HEK293 (cell line): ENCODE measurements around the gene PTPRN2.

ENCODE experiments used
- TCF7L2 ChIP-seq: IDR thresholded peaks from 2 replicates; pipeline ENCODE4 v1.6.1; 2011; ENCODE audit warnings: low read depth, mild to moderate bottlenecking, inconsistent platforms, low read length, moderate library complexity, borderline replicate concordance
- ZNF660 ChIP-seq: fragments of 450-650 bp; IDR thresholded peaks from 2 replicates; pipeline ENCODE4 v1.5.1; 2018; ENCODE audit warnings: missing biosample characterization, mild to moderate bottlenecking, missing genetic modification characterization
- TF ChIP-seq, protein P1 (sequence below): fragments of 450-650 bp; formaldehyde crosslinking; IDR thresholded peaks from 2 replicates; pipeline ENCODE4 v1.5.1; 2016; ENCODE audit warnings: missing biosample characterization, missing genetic modification characterization
- TF ChIP-seq, protein P2 (sequence below): fragments of 450-650 bp; formaldehyde crosslinking; IDR thresholded peaks from 2 replicates; pipeline ENCODE4 v1.5.1; 2016; ENCODE audit warnings: missing biosample characterization, missing genetic modification characterization

DNA sequence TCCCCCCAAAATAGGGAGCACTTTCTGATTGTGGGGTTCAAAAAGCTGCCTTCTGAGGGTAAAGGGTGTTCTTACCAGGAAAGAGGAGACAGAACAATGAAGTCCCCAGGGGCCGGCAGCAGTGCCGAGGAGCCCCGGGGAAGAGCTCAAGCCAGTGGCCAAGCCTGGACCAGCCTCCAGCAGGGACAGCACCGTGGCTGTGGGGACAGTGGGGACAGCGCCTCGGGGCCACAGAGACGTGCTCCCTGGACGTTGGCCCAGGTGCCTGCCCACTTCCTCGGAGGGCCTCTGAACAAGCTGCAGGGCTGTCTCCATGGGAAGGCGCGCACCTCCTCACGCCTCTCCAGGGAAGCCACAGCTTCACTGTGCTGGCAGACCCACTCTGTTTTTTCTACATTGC lies 312.6 kb downstream of the PTPRN2 start:
- TF ChIP-seq, protein P1, sequence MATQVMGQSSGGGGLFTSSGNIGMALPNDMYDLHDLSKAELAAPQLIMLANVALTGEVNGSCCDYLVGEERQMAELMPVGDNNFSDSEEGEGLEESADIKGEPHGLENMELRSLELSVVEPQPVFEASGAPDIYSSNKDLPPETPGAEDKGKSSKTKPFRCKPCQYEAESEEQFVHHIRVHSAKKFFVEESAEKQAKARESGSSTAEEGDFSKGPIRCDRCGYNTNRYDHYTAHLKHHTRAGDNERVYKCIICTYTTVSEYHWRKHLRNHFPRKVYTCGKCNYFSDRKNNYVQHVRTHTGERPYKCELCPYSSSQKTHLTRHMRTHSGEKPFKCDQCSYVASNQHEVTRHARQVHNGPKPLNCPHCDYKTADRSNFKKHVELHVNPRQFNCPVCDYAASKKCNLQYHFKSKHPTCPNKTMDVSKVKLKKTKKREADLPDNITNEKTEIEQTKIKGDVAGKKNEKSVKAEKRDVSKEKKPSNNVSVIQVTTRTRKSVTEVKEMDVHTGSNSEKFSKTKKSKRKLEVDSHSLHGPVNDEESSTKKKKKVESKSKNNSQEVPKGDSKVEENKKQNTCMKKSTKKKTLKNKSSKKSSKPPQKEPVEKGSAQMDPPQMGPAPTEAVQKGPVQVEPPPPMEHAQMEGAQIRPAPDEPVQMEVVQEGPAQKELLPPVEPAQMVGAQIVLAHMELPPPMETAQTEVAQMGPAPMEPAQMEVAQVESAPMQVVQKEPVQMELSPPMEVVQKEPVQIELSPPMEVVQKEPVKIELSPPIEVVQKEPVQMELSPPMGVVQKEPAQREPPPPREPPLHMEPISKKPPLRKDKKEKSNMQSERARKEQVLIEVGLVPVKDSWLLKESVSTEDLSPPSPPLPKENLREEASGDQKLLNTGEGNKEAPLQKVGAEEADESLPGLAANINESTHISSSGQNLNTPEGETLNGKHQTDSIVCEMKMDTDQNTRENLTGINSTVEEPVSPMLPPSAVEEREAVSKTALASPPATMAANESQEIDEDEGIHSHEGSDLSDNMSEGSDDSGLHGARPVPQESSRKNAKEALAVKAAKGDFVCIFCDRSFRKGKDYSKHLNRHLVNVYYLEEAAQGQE (tag by site-specific recombination): no peak
- TF ChIP-seq, protein P2, sequence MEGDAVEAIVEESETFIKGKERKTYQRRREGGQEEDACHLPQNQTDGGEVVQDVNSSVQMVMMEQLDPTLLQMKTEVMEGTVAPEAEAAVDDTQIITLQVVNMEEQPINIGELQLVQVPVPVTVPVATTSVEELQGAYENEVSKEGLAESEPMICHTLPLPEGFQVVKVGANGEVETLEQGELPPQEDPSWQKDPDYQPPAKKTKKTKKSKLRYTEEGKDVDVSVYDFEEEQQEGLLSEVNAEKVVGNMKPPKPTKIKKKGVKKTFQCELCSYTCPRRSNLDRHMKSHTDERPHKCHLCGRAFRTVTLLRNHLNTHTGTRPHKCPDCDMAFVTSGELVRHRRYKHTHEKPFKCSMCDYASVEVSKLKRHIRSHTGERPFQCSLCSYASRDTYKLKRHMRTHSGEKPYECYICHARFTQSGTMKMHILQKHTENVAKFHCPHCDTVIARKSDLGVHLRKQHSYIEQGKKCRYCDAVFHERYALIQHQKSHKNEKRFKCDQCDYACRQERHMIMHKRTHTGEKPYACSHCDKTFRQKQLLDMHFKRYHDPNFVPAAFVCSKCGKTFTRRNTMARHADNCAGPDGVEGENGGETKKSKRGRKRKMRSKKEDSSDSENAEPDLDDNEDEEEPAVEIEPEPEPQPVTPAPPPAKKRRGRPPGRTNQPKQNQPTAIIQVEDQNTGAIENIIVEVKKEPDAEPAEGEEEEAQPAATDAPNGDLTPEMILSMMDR (tag by site-specific recombination): no peak
- TF ChIP-seq ZNF660 (no peak), TCF7L2 (no peak)
